ENCODE data around the gene ADCY3.

- TF ChIP-seq, protein P1, sequence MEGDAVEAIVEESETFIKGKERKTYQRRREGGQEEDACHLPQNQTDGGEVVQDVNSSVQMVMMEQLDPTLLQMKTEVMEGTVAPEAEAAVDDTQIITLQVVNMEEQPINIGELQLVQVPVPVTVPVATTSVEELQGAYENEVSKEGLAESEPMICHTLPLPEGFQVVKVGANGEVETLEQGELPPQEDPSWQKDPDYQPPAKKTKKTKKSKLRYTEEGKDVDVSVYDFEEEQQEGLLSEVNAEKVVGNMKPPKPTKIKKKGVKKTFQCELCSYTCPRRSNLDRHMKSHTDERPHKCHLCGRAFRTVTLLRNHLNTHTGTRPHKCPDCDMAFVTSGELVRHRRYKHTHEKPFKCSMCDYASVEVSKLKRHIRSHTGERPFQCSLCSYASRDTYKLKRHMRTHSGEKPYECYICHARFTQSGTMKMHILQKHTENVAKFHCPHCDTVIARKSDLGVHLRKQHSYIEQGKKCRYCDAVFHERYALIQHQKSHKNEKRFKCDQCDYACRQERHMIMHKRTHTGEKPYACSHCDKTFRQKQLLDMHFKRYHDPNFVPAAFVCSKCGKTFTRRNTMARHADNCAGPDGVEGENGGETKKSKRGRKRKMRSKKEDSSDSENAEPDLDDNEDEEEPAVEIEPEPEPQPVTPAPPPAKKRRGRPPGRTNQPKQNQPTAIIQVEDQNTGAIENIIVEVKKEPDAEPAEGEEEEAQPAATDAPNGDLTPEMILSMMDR (IDR thresholded peaks at IDR 0.05 in 8 of 11, conservative IDR thresholded peaks at IDR 0.05 in 3 of 11), result no peak
- TF ChIP-seq POLR2A (IDR thresholded peaks at IDR 0.05), result no peak
Measured at GRCh38 chr2:24893934-24894333, 26.1 kb downstream of the ADCY3 start.
